ENCODE measurements around the gene CENPV. TPM values are rescaled to one million over a fixed set of nuclear protein-coding genes. Genes with fewer than 3 reads are reported as not detected.
A peak's percentile ranks its signal among the peaks of the same experiment; 100 is the strongest.

Gene CENPV
- total and polyA plus RNA-seq, 2 of the 13 experiments (the other 11 are each of a cell fraction or from before 2014, with no cell fraction given) = 193 to 292 TPM

- TF ChIP-seq ZHX2 (IDR thresholded peaks at IDR 0.05; ENCODE audit: low read depth) (peak; percentile 34; the same call in 1 of the 2 replicates), ZHX2 (CRISPR knock-in tag; IDR thresholded peaks at IDR 0.05; ENCODE audit: borderline replicate concordance) (no peak), DBP (CRISPR knock-in tag; IDR thresholded peaks at IDR 0.05; ENCODE audit: not compliant biosample characterization) (no peak), PATZ1 (CRISPR knock-in tag; IDR thresholded peaks at IDR 0.05) (no peak), KLF6 (CRISPR knock-in tag; IDR thresholded peaks at IDR 0.05) (no peak), ZNF350 (CRISPR knock-in tag; IDR thresholded peaks at IDR 0.05; ENCODE audit: borderline replicate concordance, low read depth) (peak; percentile 23; the same call in 1 of the 2 replicates), ZNF558 (CRISPR knock-in tag; IDR thresholded peaks at IDR 0.05; ENCODE audit: borderline replicate concordance) (no peak), KDM1A (CRISPR knock-in tag; IDR thresholded peaks at IDR 0.05) (no peak), ZNF678 (CRISPR knock-in tag; IDR thresholded peaks at IDR 0.05) (no peak), SNAPC2 (CRISPR knock-in tag; IDR thresholded peaks at IDR 0.05) (no peak), ZNF503 (CRISPR knock-in tag; IDR thresholded peaks at IDR 0.05) (no peak), ZNF496 (CRISPR knock-in tag; IDR thresholded peaks at IDR 0.05; ENCODE audit: insufficient replicate concordance) (no peak), ZNF710 (CRISPR knock-in tag; IDR thresholded peaks at IDR 0.05; ENCODE audit: borderline replicate concordance) (no peak), ZSCAN21 (CRISPR knock-in tag; IDR thresholded peaks at IDR 0.05; ENCODE audit: borderline replicate concordance) (no peak)
These were observed 45.3 kb upstream of the CENPV start (continued) for GRCh38 chr17:16398270-16399267.

All from HepG2 (cell line).